Activated CD4-positive, alpha-beta T cell treated with anti-CD3 and anti-CD28 coated beads, Interleukin-2, amount 50 U/mL, for 24 hours (primary cell): ENCODE data around the gene PTPRN2.

Source experiments
- DNase-seq, 2 donors: peaks; one replicate each; pipeline ENCODE4 v3.0.0-alpha.2; 2020; ENCODE audit warnings: low read depth in 1 of 2, low spot score in 1 of 2

PTPRN2 gene

GRCh38 chr7:158085741-158086695 lies 501.6 kb downstream of the PTPRN2 start:
- no peak for DNase-seq

GRCh38 chr7:158084555-158084954 lies 503.1 kb downstream of the PTPRN2 start:
- DNase-seq: no peak

DNA sequence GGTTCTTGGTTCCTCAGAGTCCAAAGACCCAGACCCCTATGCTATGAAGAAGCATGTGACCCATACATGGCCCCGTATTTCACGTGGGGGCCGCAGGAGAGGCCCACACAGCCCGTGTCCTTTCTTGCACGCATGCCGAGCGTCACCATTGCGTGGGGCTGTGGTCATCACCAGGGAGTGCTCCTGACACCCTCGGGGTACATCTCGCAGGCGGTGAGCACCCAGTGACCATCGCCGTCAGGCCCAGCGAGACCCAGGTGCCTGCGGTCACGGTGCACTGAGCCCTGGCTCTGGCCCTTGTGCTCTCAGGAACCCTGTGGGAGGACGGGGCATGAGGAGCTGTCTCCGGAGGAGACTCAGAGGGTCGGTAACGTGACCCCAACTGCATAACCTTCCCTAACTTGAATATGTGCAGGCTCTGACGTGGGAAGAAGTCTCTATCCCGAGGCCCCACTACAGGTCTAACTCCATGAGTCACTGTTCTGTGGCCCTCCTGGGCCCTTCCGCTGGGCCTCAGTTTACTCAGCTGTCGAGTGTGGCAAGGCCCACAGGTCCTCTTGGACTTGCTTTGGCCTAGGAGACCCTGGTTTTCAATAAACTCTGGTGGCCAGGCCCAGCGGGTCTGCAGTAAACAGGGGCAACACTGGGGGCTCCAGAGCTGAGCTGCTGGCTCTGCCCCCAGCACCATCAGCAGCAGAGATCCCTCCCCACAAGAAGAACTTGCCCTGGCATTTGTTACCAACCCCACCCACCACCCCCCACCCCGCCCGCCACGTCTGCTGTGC lies 503.9 kb downstream of the PTPRN2 start:
- no peak for DNase-seq

- no peak for DNase-seq
These were observed 504.9 kb downstream of the PTPRN2 start for GRCh38 chr7:158082761-158083160.

GRCh38 chr7:158080899-158081445 lies 506.7 kb downstream of the PTPRN2 start:
- DNase-seq: no peak

- DNase-seq: no peak
These were observed 509.4 kb downstream of the PTPRN2 start for GRCh38 chr7:158077934-158078910.

DNA sequence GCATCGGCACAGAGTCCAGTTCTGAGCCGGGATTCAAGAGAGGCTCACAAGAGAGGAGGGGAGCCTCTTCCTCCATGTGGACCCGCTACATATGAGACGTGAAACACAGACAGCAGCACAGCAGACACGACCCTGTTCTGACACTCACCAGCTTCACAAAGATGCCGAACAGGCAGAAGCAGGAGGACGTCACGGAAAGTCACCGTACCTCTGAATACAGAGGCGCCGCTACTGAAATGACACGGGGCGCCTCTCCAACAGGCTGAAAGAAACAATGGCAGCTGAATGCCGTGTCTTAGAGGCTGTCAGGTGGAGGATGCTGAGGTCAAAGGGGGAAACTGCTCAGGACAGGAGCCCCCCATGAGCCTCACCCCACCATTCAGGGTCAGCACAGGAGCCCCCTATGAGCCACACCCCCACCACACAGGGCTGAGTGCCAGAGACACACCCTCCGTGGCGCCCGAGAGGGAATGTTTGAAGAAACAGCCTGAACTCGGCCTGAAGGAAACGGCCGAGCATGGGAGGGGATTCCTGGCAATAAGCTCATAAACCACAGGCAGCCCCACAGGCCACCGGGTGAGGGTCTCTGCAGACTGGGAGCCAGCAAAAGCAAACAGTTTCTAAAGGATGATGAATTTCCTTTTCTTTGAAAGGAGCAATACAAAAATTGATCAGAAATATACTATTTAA lies 510.3 kb downstream of the PTPRN2 start:
- DNase-seq: no peak

GRCh38 chr7:158076656-158077055 lies 511.0 kb downstream of the PTPRN2 start:
- DNase-seq: no peak

DNA sequence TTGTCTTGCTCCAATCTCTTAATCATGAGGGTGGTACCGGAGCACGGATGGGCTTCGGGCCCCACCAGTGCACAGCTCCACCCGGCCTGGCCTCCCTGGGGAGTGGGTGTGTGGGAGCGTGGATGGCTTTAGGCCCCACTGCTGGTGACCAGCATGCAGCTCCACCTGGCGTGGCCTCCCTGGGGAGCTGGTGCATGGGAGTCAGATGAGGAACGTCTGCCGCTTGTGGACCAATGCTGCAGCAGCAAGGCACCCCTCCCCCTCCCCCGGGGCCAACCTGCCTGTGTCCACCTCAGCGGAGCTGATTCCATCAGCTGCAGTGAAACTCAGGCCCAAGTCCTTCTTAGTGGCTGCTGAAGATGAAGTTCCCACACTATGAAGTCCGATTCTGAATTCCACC lies 511.4 kb downstream of the PTPRN2 start:
- no peak for DNase-seq

DNA sequence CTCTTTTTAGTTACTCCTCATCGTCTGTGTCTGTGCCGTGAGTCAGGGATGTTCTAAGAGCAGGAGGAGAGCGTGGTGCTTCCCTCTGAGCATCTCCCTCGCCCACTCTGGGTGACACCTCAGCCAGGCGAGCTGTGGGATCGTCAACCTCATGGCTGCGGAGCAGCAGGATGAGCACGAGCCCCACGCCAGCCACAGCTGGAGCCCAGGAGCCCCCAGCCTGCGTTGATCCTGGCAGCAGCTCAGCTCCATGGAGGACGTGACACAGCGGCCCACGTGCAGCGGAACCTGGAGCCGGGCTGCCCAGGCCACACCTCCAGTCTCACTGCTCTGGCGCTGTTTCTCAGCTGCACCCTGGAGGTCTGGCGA lies 512.0 kb downstream of the PTPRN2 start:
- DNase-seq: no peak

DNA sequence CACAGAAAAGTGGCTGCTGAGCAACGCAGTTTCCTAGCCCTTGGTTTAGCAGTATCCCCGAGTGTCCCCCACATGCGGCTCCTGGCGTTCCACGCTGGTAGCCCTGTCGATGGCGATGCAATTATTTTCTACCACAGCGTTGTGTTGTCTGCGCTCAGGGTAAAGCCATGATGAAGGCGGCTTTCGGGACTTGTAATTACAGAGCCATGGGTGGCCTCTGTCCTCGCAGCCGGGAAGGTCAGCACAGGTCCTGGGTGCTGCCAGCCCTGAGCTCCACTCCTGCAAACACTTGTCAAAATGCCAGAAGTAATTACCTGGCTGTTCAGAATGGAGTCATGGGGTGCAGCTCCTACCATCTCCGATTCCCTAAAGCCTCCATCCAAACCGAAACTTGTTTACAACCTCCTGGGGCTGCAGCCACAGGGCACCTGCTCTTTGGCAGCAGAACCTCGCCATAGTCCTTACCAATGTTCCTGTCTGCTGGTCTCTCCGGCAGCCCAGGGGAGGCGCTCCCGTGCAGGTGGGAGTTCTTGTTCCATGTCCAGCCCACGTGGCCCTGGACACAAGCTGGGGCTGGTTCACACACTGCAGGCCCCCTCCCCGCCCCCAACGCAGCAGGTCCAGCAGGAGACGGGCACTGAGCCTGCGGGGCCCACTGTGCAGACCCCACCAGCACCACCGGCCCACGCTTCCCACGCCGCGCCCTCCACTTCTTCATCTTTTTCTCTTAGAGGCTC lies 512.6 kb downstream of the PTPRN2 start:
- DNase-seq: no peak

- DNase-seq: no peak
These were observed 513.5 kb downstream of the PTPRN2 start for GRCh38 chr7:158073845-158074840.

DNA sequence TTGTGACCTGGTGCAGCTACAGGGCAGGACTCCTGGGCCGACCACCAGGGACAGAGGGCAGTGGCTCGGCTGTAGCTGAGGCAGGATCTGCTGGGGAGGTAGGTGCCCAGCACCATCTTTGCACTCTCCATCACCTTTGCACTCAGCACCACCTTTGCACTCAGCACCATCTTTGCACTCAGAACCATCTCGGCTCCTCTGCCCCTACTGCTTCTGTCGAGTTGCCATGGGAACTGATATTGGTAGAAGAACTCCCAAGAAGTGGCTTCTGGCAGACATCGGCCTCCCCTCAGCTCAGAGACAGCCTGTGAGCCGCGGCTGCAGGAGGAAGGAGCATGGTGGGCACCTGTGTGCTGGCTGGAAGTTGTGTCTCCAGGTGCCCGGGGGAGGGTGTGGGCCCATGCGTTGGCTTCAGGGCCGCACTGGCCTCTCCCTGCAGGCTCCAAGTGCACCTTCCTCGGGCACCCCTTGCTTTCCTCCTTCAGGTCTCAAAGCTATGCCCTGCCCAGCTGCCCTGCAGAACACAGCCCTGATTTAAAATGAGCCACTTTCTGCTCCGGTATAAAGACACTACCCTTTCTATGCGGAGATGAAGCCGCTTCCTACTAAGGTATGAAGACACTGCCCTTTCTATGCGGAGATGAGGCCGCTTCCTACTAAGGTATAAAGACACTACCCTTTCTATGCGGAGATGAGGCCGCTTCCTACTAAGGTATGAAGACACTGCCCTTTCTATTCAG lies 514.5 kb downstream of the PTPRN2 start:
- DNase-seq: no peak

DNA sequence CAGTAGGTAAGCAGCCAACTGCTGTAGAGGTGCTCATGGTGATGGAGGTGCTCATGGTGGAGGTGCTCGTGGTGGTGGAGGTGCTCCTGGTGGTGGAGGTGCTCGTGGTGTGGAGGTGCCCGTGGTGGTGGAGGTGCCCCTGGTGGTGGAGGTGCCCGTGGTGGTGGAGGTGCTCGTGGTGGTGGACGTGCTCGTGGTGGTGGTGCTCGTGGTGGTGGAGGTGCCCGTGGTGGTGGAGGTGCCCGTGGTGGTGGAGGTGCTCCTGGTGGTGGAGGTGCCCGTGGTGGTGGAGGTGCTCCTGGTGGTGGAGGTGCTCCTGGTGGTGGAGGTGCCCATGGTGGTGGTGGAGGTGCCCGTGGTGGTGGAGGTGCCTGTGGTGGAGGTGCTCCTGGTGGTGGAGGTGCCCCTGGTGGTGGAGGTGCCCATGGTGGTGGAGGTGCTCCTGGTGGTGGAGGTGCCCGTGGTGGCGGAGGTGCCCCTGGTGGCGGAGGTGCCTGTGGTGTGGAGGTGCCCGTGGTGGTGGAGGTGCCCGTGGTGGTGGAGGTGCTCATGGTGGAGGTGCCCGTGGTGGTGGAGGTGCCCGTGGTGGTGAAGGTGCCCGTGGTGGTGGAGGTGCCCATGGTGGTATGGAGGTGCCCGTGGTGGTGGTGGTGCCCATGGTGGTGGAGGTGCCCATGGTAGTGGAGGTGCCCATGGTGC lies 517.3 kb downstream of the PTPRN2 start:
- DNase-seq: no peak

- no peak for DNase-seq
These were observed 518.8 kb downstream of the PTPRN2 start for GRCh38 chr7:158068853-158069252.

DNA sequence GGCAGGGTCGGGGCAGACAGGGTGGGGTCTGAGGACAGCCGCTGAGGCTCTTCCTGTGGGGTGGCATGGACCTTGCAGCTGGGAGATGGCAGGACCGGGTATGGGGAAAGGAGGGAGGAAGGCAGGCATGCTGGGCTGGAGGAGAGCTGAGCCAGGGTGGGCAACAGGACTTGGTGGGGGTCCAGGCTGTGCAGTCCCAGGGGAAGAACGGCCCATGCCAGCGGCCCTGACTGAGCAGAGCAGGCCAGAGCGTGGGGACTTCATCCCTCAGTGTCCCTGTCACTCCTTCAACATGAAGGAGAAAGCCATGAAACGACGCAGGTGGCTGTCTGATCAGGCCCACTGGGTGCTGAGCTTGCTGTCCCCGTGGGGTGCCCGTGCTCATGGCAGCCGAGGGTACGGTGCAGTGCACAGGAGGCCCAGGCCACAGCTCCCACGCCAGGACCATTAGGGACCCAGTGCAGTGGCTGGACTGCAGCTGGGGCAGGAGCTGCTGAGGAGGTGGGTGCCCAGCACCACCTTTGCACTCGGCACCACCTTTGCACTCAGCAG lies 519.6 kb downstream of the PTPRN2 start:
- DNase-seq: no peak
